ENCODE results near the gene LMTK2.

GRCh38 chr7:98204670-98205069, 98.0 kb downstream of the LMTK2 start:
- TF ChIP-seq CTCF (IDR thresholded peaks at IDR 0.05), result no peak
- no peak for TF ChIP-seq POLR2AphosphoS5 (IDR thresholded peaks at IDR 0.05; ENCODE audit: insufficient read depth in 1 of 2, low read depth in 1 of 2)
